B cell (primary cell): Measurements from ENCODE around the gene MOGAT2. TPM values are rescaled to one million over a fixed set of nuclear protein-coding genes. Genes with fewer than 3 reads are reported as not detected.

ENCODE experiments used
- ATAC-seq: fragments of 200-7000 bp; cut with Tn5 transposase; one replicate; pipeline ENCODE4 v1.10.0; 2021; ENCODE audit warnings: low read depth, mild to moderate bottlenecking, moderate number of reproducible peaks, moderate library complexity
- CTCF ChIA-PET: fragments of 350-600 bp; sonication (Branson Sonifier 250); formaldehyde crosslinking; loops from one replicate; lab custom pipeline; 2021; ENCODE audit warnings: antibody characterized with exemption, inconsistent platforms; lab: Charles Lee
- POLR2A ChIA-PET: fragments of 350-600 bp; sonication (Branson Sonifier 250); formaldehyde crosslinking; loops from one replicate; lab custom pipeline; 2021; ENCODE audit warnings: antibody characterized with exemption; lab: Charles Lee
- DNase-seq: peaks from one replicate; pipeline ENCODE4 v3.0.0; 2013
- H2AFZ ChIP-seq: 2 replicates; pipeline ENCODE4 v1.6.1; 2012; ENCODE audit warnings: mild to moderate bottlenecking, low read depth, low read length; ENCODE audit not compliant: insufficient read depth, poor library complexity, severe bottlenecking
- H3K27ac ChIP-seq, 2 donors: 1 replicate in 1 of 2; 2 replicates in 1 of 2; pipeline ENCODE4 v1.5.1; 2012 to 2013; ENCODE audit warnings: low read length in 2 of 2, mild to moderate bottlenecking in 2 of 2, moderate library complexity in 1 of 2
- H3K27me3 ChIP-seq, 4 experiments: fragments of 200-600 bp in 1 of 4; sonication (generic) in 1 of 4; replicated peaks in 1 of 4; 1 replicate in 2 of 4; 2 replicates in 2 of 4; pipeline versions ENCODE4 v1.6.1 to v1.7.0; 2013 to 2016; ENCODE audit warnings: low read length in 3 of 4, mild to moderate bottlenecking in 2 of 4, mixed read lengths in 1 of 4, moderate library complexity in 1 of 4; ENCODE audit not compliant: insufficient read depth in 4 of 4, control insufficient read depth in 3 of 4; ENCODE audit errors: control extremely low read depth in 1 of 4
- H3K36me3 ChIP-seq, 2 experiments: replicated peaks in 1 of 2; 1 replicate in 1 of 2; 2 replicates in 1 of 2; pipeline versions ENCODE4 v1.6.1 to v1.7.1; 2013; ENCODE audit warnings: low read length in 1 of 2; ENCODE audit not compliant: insufficient read depth in 2 of 2, control insufficient read depth in 1 of 2; ENCODE audit errors: control extremely low read depth in 1 of 2, extremely low read depth in 1 of 2
- H3K4me1 ChIP-seq, 2 donors: fragments of 200-600 bp in 1 of 2; sonication (generic) in 1 of 2; 1 replicate in 1 of 2; 2 replicates in 1 of 2; pipeline versions ENCODE4 v1.5.1 to v1.6.1; 2013 to 2017; ENCODE audit warnings: low read length in 2 of 2; ENCODE audit not compliant: control insufficient read depth in 2 of 2, insufficient read depth in 2 of 2
- H3K4me2 ChIP-seq: replicated peaks from 2 replicates; pipeline ENCODE3; 2012; ENCODE audit warnings: mild to moderate bottlenecking, low read depth, low read length; ENCODE audit not compliant: poor library complexity, severe bottlenecking
- H3K4me3 ChIP-seq, 5 experiments: fragments of 200-600 bp in 1 of 5; sonication (generic) in 1 of 5; 1 replicate in 3 of 5; 2 replicates in 2 of 5; pipeline versions ENCODE4 v1.5.1 to v1.7.0; 2011 to 2016; ENCODE audit warnings: low read length in 4 of 5, mild to moderate bottlenecking in 4 of 5, low read depth in 2 of 5, control low read depth in 1 of 5, moderate library complexity in 1 of 5; ENCODE audit not compliant: insufficient read depth in 1 of 5; ENCODE audit errors: control extremely low read depth in 1 of 5, extremely low read depth in 1 of 5
- H3K79me2 ChIP-seq: fragments of 200-600 bp; sonication (generic); one replicate; pipeline ENCODE4 v1.6.0; 2016; ENCODE audit warnings: low read length; ENCODE audit not compliant: control insufficient read depth, insufficient read depth
- H3K9ac ChIP-seq: fragments of 200-600 bp; sonication (generic); 2 replicates; pipeline ENCODE4 v1.6.1; 2017; ENCODE audit warnings: mild to moderate bottlenecking, low read length, moderate library complexity
- H3K9me3 ChIP-seq, 3 donors: one replicate each; pipeline versions ENCODE4 v1.6.1 to v1.7.1; 2013; ENCODE audit warnings: low read length in 2 of 3; ENCODE audit not compliant: control insufficient read depth in 2 of 3, insufficient read depth in 1 of 3; ENCODE audit errors: control extremely low read depth in 1 of 3
- H4K20me1 ChIP-seq: 2 replicates; pipeline ENCODE4 v1.6.0; 2012; ENCODE audit warnings: mild to moderate bottlenecking, low read length; ENCODE audit not compliant: insufficient read depth, control insufficient read depth, poor library complexity, severe bottlenecking
- H3K27ac Mint-ChIP-seq: one replicate; pipeline ENCODE4 v1.8.0; 2021; ENCODE audit warnings: mixed read lengths
- H3K27me3 Mint-ChIP-seq: one replicate; pipeline ENCODE4 v1.8.0; 2021; ENCODE audit warnings: mixed read lengths
- H3K4me1 Mint-ChIP-seq: one replicate; pipeline ENCODE4 v1.8.0; 2021; ENCODE audit warnings: mixed read lengths
- H3K4me3 Mint-ChIP-seq: one replicate; pipeline ENCODE4 v1.8.0; 2021; ENCODE audit warnings: mixed read lengths
- H3K9me3 Mint-ChIP-seq: one replicate; pipeline ENCODE4 v1.8.0; 2022; ENCODE audit warnings: mixed read lengths; ENCODE audit not compliant: insufficient read depth
- CTCF ChIP-seq: fragments of 200-600 bp; IDR thresholded peaks from one replicate; pipeline ENCODE4 v1.8.0; 2022; ENCODE audit warnings: antibody characterized with exemption, mild to moderate bottlenecking
- EZH2 ChIP-seq: IDR thresholded peaks from 2 replicates; pipeline ENCODE4 v1.6.1; 2012; ENCODE audit warnings: borderline replicate concordance, low read depth, mild to moderate bottlenecking, moderate library complexity, low read length; ENCODE audit not compliant: insufficient read depth, poor library complexity, severe bottlenecking
- WGBS: methylation state at CpG from one replicate; pipeline ENCODE4 v1.1.5; 2013; ENCODE audit warnings: missing lambda C conversion rate; ENCODE audit not compliant: insufficient coverage; 5-methylcytosine and 5-hydroxymethylcytosine counted together
- intact Hi-C: fragments of 100-400 bp; cut with micrococcal nuclease; formaldehyde crosslinking; loops from one replicate; pipeline ENCODE4 v1.10.0; 2022
- polyA plus RNA-seq: library from polyadenylated mRNA; depleted of rRNA; stranded (reverse); fragments of >200 nt; gene quantifications from 2 replicates; pipeline ENCODE4 v1.2.3, GENCODE V29; 2012
- total RNA-seq, 2 donors: library from RNA; stranded (reverse); fragments of 120-200 nt in 1 of 2; gene quantifications; 1 replicate in 1 of 2; 2 replicates in 1 of 2; pipeline versions ENCODE4 v1.2.3 to v1.2.4, GENCODE V29; 2013 to 2022

MOGAT2 gene
- total and polyA plus RNA-seq, 2 donors (not counting 1 experiment from before 2014, with no cell fraction given), result not detected

- no peaks in the 10 kb centered on the region for H3K4me1 ChIP-seq
- H3K4me1 Mint-ChIP-seq, result no peaks in the 10 kb centered on the region
- no peak for DNase-seq
- no peaks in the 10 kb centered on the region for H4K20me1 ChIP-seq
- CTCF ChIA-PET, result no interaction called here
- H3K36me3 ChIP-seq, result no peaks in the 10 kb centered on the region
- intact Hi-C loops, result no loop called here
- H3K4me2 ChIP-seq, result no peak overlapping the region
- H3K4me3 Mint-ChIP-seq, result no peak overlapping the region
- no peaks in the 10 kb centered on the region for H3K79me2 ChIP-seq
- POLR2A ChIA-PET, result no interaction called here
- no peaks in the 10 kb centered on the region for H3K9me3 ChIP-seq
- H3K27me3 Mint-ChIP-seq, result no peaks in the 10 kb centered on the region
- no peak overlapping the region for H3K27ac ChIP-seq
- H3K27me3 ChIP-seq, result no peaks in the 10 kb centered on the region
- TF ChIP-seq EZH2 (no peak), CTCF (no peak)
- WGBS, result 93% methylated on average over 2 of the region's 3 CpGs
- H2AFZ ChIP-seq, result no peak overlapping the region
- no peaks in the 10 kb centered on the region for H3K9me3 Mint-ChIP-seq
- H3K4me3 ChIP-seq, result no peak overlapping the region
- no peak overlapping the region for H3K27ac Mint-ChIP-seq
- H3K9ac ChIP-seq, result no peak overlapping the region
- ATAC-seq, result no peak
Observed at GRCh38 chr11:75760710-75761493, 43.3 kb downstream of the MOGAT2 start.

- ATAC-seq (no peak), DNase-seq (no peak)
- Mint-ChIP-seq H3K27ac (no peak overlapping the region), H3K27me3 (no peaks in the 10 kb centered on the region), H3K4me1 (peaks cover under 1% of the 10 kb centered on the region), H3K4me3 (no peak overlapping the region), H3K9me3 (no peaks in the 10 kb centered on the region)
- TF ChIP-seq CTCF (no peak), EZH2 (no peak)
- ChIA-PET POLR2A (interaction anchor here (1.0 kb wide), 1 partner anchor 12 kb away, joined by 3 read pairs; no protein-coding TSS in a partner anchor), CTCF (interaction anchor here (0.5 to 1.5 kb wide), 2 partner anchors 8 to 390 kb away, joined by 3 read pairs; no protein-coding TSS in a partner anchor)
- no peak overlapping the region for H3K9ac ChIP-seq
- no peaks in the 10 kb centered on the region for H3K79me2 ChIP-seq
- no peak overlapping the region for H3K27ac ChIP-seq
- no peak overlapping the region for H3K4me3 ChIP-seq
- H3K4me1 ChIP-seq, result peaks cover 0 to 4% of the 10 kb centered on the region in 2 donors
- no peaks in the 10 kb centered on the region for H4K20me1 ChIP-seq
- H3K27me3 ChIP-seq, result no peaks in the 10 kb centered on the region
- 100% methylated on average over 7 of the region's 8 CpGs for WGBS
- H3K4me2 ChIP-seq, result no peak overlapping the region
- no peaks in the 10 kb centered on the region for H3K9me3 ChIP-seq
- intact Hi-C loops, result no loop called here
- H3K36me3 ChIP-seq, result no peaks in the 10 kb centered on the region
- no peak overlapping the region for H2AFZ ChIP-seq
Observed at GRCh38 chr11:75762158-75762557, 44.5 kb downstream of the MOGAT2 start.
